GM12801 (cell line): ENCODE measurements around the gene SIK2.

Experiments used
- CTCF ChIP-seq: IDR thresholded peaks from one replicate; pipeline ENCODE4 v1.5.1; 2011; ENCODE audit warnings: control low read depth; ENCODE audit not compliant: insufficient read length; ENCODE audit errors: extremely low read depth

The SIK2 gene

GRCh38 chr11:111561791-111562325 lies 40.4 kb upstream of the SIK2 start:
- no peak for TF ChIP-seq CTCF

- no peak for TF ChIP-seq CTCF
These were observed 39.4 kb upstream of the SIK2 start for GRCh38 chr11:111562692-111563389.

- no peak for TF ChIP-seq CTCF
These were observed 37.0 kb upstream of the SIK2 start for GRCh38 chr11:111565114-111565720.

- TF ChIP-seq CTCF, result no peak
These were observed 35.9 kb upstream of the SIK2 start for GRCh38 chr11:111566324-111566723.

GRCh38 chr11:111569476-111569875 lies 32.8 kb upstream of the SIK2 start:
- no peak for TF ChIP-seq CTCF

GRCh38 chr11:111570796-111571195 lies 31.5 kb upstream of the SIK2 start:
- no peak for TF ChIP-seq CTCF

GRCh38 chr11:111571829-111572501 lies 30.3 kb upstream of the SIK2 start:
- TF ChIP-seq CTCF, result no peak
